Measurements from ENCODE around the gene CWC15.

- TF ChIP-seq, protein P1, sequence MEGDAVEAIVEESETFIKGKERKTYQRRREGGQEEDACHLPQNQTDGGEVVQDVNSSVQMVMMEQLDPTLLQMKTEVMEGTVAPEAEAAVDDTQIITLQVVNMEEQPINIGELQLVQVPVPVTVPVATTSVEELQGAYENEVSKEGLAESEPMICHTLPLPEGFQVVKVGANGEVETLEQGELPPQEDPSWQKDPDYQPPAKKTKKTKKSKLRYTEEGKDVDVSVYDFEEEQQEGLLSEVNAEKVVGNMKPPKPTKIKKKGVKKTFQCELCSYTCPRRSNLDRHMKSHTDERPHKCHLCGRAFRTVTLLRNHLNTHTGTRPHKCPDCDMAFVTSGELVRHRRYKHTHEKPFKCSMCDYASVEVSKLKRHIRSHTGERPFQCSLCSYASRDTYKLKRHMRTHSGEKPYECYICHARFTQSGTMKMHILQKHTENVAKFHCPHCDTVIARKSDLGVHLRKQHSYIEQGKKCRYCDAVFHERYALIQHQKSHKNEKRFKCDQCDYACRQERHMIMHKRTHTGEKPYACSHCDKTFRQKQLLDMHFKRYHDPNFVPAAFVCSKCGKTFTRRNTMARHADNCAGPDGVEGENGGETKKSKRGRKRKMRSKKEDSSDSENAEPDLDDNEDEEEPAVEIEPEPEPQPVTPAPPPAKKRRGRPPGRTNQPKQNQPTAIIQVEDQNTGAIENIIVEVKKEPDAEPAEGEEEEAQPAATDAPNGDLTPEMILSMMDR (IDR thresholded peaks at IDR 0.05; ENCODE audit: insufficient read depth, low read depth, low read length) = no peak
- TF ChIP-seq EZH2 (IDR thresholded peaks at IDR 0.05; ENCODE audit: insufficient read depth, low read length) = no peak
Observed at GRCh38 chr11:95016139-95016538, 42.8 kb upstream of the CWC15 start.

Measured in astrocyte (in vitro differentiated cells and primary cell).